HL-60 (cell line): ENCODE measurements around the gene GNB2.

Source experiments
- DNase-seq, 2 experiments: peaks; one replicate each; pipeline ENCODE4 v3.0.0-alpha.2; 2010 to 2020; ENCODE audit warnings: low read depth in 1 of 2, low spot score in 1 of 2
- H3K27ac ChIP-seq: fragments of 250-450 bp; sonication (Bioruptor Pico); replicated peaks from 2 replicates; pipeline ENCODE4 v1.5.1; 2020; ENCODE audit warnings: mild to moderate bottlenecking, moderate library complexity
- H3K27me3 ChIP-seq: fragments of 250-450 bp; sonication (Bioruptor Pico); 2 replicates; pipeline ENCODE4 v1.5.1; 2021; ENCODE audit warnings: mild to moderate bottlenecking, moderate library complexity; ENCODE audit not compliant: insufficient read depth, poor library complexity, severe bottlenecking
- H3K4me3 ChIP-seq: replicated peaks from 2 replicates; pipeline ENCODE4 v1.5.1; 2011; ENCODE audit warnings: mild to moderate bottlenecking, control low read depth, low read length; ENCODE audit not compliant: insufficient read depth
- GABPA ChIP-seq: IDR thresholded peaks from 2 replicates; pipeline ENCODE4 v1.6.1; 2012; ENCODE audit warnings: low read depth
- POLR2AphosphoS5 ChIP-seq: IDR thresholded peaks from 2 replicates; pipeline ENCODE4 v1.6.1; 2012; ENCODE audit warnings: low read depth
- REST ChIP-seq: IDR thresholded peaks from 2 replicates; pipeline ENCODE4 v1.6.1; 2012; ENCODE audit warnings: low read depth; ENCODE audit not compliant: insufficient replicate concordance
- SPI1 ChIP-seq: IDR thresholded peaks from 2 replicates; pipeline ENCODE4 v1.6.1; 2012; ENCODE audit warnings: low read depth, mild to moderate bottlenecking, borderline replicate concordance
- TF ChIP-seq, protein P1 (sequence below): IDR thresholded peaks from one replicate; pipeline ENCODE4 v1.5.1; 2011; ENCODE audit warnings: low read length, control low read depth, inconsistent platforms; ENCODE audit not compliant: insufficient read depth

GNB2 gene

DNA sequence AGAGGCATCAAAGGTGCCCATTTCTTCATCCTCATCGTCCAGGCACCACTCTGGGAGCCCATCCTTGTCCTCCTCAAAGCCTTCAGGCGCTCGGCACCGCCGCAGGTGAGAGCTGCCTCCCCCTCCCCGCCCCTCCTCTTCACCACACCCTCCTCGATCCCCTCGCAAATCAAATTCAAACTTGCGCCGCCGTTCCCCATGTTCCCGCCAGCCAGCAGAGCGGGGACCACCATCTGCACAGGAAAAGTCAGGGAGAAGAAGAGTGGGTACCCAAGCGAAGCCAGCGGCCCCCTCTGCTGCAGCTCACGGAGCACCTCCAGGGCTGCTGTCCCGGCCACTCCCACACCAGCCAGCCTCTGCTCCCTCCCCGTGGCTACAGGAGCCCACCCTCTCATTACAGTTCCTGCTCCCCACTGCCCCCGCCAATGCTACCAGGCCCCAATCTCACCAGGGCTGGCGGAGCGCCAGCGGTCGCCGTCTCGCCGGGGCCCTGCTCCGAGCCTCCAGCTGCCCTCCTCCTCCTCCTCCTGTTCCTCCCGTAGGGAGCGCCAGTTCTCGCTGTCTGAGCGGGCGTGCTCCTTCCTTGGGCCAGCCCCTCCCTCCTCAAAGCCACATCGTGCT lies 12.8 kb downstream of the GNB2 start:
- DNase-seq, result no peak
- no peak overlapping the region for H3K4me3 ChIP-seq
- TF ChIP-seq, protein P1, sequence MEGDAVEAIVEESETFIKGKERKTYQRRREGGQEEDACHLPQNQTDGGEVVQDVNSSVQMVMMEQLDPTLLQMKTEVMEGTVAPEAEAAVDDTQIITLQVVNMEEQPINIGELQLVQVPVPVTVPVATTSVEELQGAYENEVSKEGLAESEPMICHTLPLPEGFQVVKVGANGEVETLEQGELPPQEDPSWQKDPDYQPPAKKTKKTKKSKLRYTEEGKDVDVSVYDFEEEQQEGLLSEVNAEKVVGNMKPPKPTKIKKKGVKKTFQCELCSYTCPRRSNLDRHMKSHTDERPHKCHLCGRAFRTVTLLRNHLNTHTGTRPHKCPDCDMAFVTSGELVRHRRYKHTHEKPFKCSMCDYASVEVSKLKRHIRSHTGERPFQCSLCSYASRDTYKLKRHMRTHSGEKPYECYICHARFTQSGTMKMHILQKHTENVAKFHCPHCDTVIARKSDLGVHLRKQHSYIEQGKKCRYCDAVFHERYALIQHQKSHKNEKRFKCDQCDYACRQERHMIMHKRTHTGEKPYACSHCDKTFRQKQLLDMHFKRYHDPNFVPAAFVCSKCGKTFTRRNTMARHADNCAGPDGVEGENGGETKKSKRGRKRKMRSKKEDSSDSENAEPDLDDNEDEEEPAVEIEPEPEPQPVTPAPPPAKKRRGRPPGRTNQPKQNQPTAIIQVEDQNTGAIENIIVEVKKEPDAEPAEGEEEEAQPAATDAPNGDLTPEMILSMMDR, result no peak
- TF ChIP-seq GABPA (no peak), POLR2AphosphoS5 (no peak), REST (no peak), SPI1 (no peak)
- no peaks in the 10 kb centered on the region for H3K27me3 ChIP-seq
- no peak overlapping the region for H3K27ac ChIP-seq

- no peak for TF ChIP-seq REST
- TF ChIP-seq, protein P1, result no peak
- H3K27ac ChIP-seq, result no peak overlapping the region
- H3K4me3 ChIP-seq, result no peak overlapping the region
- no peaks in the 10 kb centered on the region for H3K27me3 ChIP-seq
- no peak for DNase-seq
These were observed 13.3 kb downstream of the GNB2 start for GRCh38 chr7:100686822-100687211.

DNA sequence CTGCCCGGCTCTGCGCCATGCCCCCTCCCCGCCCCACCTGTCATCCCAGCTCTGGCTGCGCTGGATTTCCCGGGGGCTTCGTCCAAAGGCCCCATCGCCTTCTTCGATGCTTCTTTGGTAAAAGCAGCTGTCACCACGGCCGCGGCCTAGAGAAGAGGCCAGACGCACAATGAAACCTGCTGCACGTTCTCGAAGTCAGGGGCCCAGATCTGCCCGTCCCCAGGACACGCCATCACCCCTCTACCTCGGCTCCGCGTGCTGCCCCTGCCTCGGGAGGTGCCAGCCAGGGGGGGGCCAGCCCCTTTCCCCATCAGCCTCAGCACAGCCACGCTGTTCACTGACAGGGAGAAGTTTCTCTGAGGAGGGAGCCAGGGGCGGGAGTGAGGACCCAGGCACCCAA lies 13.7 kb downstream of the GNB2 start:
- Histone ChIP-seq H3K27ac (no peak overlapping the region), H3K27me3 (no peaks in the 10 kb centered on the region), H3K4me3 (no peak overlapping the region)
- no peak for DNase-seq
- TF ChIP-seq REST, result no peak

DNA sequence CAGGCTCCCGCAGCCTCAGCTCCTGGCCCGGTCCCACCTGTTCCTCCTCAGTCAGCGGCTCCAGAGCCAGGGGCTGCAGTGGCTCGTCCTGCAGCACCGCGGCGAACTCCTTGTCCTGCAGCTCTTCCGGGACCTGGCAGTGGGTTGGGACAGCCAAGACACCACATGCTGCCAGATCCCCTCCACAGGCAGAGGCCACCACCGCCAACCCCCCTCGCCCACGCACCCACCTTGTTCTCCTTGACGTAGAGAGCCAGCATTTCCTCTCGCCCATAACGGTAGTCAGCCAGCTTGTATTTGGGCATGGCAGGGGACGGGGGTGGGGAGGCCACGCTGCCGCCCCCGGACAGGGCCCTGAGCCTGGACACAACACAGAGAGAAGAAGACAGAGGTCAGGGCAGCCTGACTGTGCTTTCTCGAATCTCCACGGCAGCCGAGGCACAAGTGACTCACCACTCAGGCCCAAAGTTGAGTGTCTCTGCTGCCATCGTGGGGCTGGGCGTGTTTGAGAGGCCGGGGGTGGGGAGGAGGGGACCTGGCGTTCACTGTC lies 14.3 kb downstream of the GNB2 start:
- Histone ChIP-seq H3K27ac (no peak overlapping the region), H3K27me3 (no peaks in the 10 kb centered on the region), H3K4me3 (no peak overlapping the region)
- TF ChIP-seq, protein P1, result no peak
- TF ChIP-seq REST (no peak), SPI1 (no peak), POLR2AphosphoS5 (no peak), GABPA (no peak)
- DNase-seq, result no peak
